Rectal smooth muscle tissue (tissue), 1 donor: ENCODE measurements around the gene ITGB1.
"Not testable (repeated sequence)": the region's sequence is repeated elsewhere in the genome, so short reads cannot be mapped to it uniquely, and the experiment has no call there.

ENCODE experiments used
- H3K27ac ChIP-seq: one replicate; pipeline ENCODE4 v1.7.0; 2013; ENCODE audit warnings: low read depth, low read length, inconsistent platforms
- H3K27me3 ChIP-seq: one replicate; pipeline ENCODE4 v1.7.0; 2013; ENCODE audit warnings: low read length; ENCODE audit not compliant: control insufficient read depth, insufficient read depth
- H3K36me3 ChIP-seq: one replicate; pipeline ENCODE4 v1.7.0; 2013; ENCODE audit warnings: low read length; ENCODE audit not compliant: control insufficient read depth, insufficient read depth
- H3K4me1 ChIP-seq: one replicate; pipeline ENCODE4 v1.7.0; 2013; ENCODE audit warnings: low read length; ENCODE audit not compliant: control insufficient read depth, insufficient read depth
- H3K4me3 ChIP-seq: one replicate; pipeline ENCODE4 v1.7.0; 2013; ENCODE audit warnings: low read length
- H3K9ac ChIP-seq: one replicate; pipeline ENCODE4 v1.7.0; 2013; ENCODE audit warnings: low read length

Gene ITGB1

GRCh38 chr10:32958085-32959005 is at the start of gene ITGB1:
Gene ITGB1 (minus strand): TSS chr10:32958230. CDS start chr10:32935558, 22,672 bp downstream.
- Histone ChIP-seq H3K27me3 (no peaks in the 10 kb centered on the region), H3K27ac (peak within 1 kb of the TSS; percentile 99), H3K36me3 (no peaks in the 10 kb centered on the region), H3K4me1 (peaks cover 24% of the 10 kb centered on the region), H3K9ac (peak within 1 kb of the TSS; percentile 99), H3K4me3 (peak within 1 kb of the TSS; percentile 96)

DNA sequence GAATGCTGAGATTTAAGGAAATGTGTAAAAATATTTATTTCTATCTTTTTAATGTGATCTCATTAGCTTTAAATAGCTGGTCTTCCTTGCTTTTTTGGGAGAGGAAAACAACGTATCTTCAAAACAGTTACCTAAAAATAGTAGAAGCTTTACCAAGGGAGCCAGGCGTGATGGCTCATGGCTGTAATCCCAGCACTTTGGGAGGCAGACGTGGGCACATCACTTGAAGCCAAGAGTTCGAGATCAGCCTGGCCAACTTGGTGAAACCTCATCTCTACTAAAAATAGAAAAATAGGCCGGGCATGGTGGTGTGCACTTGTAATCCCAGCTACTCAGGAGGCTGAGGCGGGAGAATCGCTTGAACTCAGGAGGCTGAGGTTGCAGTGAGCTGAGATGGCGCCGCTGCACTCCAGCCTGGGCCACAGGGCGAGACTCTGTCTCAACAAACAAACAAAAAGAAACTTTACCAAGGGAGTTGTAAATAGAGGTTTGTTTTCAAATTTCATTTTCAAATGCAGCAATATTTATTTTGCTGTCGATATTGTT is 48.4 kb upstream of the ITGB1 start:
- Histone ChIP-seq H3K4me1 (peaks cover 10% of the 10 kb centered on the region), H3K36me3 (no peaks in the 10 kb centered on the region), H3K4me3 (no peak overlapping the region), H3K9ac (no peak overlapping the region), H3K27me3 (no peaks in the 10 kb centered on the region), H3K27ac (peak overlapping the region; percentile 97)

DNA sequence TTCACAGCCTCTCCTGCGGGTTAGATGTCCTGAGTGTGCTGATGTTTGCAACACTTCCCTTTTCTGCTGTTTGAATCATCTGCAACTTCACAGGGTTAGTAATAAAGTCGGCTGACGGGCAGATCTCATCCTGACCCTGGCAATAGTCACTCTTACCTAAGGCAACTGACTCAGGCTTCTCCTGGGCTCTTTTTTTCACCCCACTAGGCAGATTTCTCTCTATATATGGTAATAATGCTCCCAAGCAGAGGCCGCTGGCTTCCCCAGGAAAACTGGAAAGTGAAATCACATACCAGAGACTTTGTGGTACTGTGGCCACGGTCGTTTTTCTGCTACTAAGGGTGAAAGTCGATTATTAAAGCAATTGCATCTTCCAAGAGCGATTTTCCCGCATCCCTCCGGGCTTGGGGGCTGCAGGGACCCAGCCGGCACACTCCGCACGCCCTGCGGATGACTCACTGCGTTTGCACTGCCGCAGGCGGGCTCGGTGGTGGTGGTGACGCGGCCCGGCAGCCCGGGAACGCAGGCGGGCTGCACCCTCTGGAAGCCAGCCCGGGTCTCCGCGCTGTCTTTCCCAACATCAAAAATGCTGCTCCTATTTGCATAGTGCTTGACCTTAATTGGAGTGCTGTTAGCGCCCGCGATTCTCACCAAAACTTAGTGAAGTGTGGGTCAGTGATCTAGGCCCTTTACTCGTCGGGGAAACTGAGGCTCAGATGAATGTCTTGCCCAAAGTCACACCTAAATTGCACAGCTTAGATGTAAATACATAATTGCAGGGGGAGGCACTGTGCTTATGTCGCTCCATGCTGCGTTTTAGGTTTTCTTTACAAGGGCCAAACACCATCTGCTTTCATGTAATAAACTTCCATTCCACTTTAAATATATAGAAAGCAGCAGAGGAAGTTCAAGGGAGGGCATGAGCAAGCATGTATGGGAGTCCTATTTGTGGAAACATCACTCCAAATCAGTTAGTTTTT is 47.6 kb upstream of the ITGB1 start:
- Histone ChIP-seq H3K27me3 (no peaks in the 10 kb centered on the region), H3K27ac (peak overlapping the region; percentile 97), H3K9ac (peak overlapping the region; percentile 24), H3K36me3 (no peaks in the 10 kb centered on the region), H3K4me1 (peaks cover 10% of the 10 kb centered on the region), H3K4me3 (peak overlapping the region; percentile 67)

GRCh38 chr10:33001908-33002492 is 44.0 kb upstream of the ITGB1 start:
- H3K9ac ChIP-seq, result no peak overlapping the region
- H3K36me3 ChIP-seq, result no peaks in the 10 kb centered on the region
- H3K27me3 ChIP-seq, result no peaks in the 10 kb centered on the region
- H3K4me1 ChIP-seq, result peaks cover 8% of the 10 kb centered on the region
- no peak overlapping the region for H3K27ac ChIP-seq
- no peak overlapping the region for H3K4me3 ChIP-seq

DNA sequence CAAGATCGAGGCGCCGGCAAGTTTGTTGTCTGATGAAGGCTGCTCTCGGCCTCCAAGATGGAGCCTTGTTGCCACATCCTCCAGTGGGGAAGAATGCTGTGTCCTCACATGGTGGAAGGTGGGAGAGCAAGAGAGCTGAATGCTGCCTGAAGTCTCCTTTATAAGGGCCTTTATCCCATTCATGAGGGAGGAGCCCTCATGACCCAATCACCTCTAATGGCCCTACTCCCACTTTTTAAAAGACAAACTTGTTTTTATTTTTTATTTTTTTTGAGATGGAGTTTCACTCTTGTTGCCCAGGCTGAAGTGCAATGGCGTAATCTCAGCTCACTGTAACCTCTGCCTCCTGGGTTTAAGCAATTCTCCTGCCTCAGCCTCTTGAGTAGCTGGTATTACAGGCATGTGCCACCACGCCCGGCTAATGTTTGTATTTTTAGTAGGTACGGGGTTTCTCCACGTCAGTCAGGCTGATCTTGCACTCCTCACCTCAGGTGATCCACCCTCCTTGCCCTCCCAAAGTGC is 40.1 kb upstream of the ITGB1 start:
- not testable (repeated sequence) for H3K4me1 ChIP-seq, H3K27ac ChIP-seq, H3K4me3 ChIP-seq, H3K9ac ChIP-seq, H3K27me3 ChIP-seq, H3K36me3 ChIP-seq

DNA sequence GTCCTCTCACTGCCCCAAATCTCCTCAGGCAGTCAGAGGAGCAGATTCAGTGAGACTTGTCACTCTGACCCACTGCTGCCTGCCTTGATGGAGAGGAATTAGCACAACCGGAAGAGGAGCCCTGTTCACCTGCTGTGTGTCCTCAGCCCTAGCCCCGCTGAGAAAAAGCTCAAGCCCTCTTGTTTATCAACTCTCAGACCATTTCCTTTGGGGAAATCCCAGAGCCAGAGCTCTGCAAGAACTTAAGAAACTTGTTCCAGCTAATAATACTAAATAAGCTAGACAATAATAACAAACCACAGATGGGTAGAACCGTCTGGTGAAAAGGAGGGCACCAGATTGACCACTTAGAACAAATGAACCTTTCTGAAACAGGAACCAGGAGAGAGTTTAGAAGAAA is 37.7 kb upstream of the ITGB1 start:
- Histone ChIP-seq H3K27me3 (no peaks in the 10 kb centered on the region), H3K36me3 (no peaks in the 10 kb centered on the region), H3K4me1 (no peaks in the 10 kb centered on the region), H3K27ac (no peak overlapping the region), H3K9ac (no peak overlapping the region), H3K4me3 (no peak overlapping the region)

GRCh38 chr10:32995066-32995622 is 37.1 kb upstream of the ITGB1 start:
- H3K27ac ChIP-seq, result no peak overlapping the region
- H3K4me1 ChIP-seq, result no peaks in the 10 kb centered on the region
- no peak overlapping the region for H3K9ac ChIP-seq
- H3K27me3 ChIP-seq, result no peaks in the 10 kb centered on the region
- H3K36me3 ChIP-seq, result no peaks in the 10 kb centered on the region
- H3K4me3 ChIP-seq, result no peak overlapping the region

DNA sequence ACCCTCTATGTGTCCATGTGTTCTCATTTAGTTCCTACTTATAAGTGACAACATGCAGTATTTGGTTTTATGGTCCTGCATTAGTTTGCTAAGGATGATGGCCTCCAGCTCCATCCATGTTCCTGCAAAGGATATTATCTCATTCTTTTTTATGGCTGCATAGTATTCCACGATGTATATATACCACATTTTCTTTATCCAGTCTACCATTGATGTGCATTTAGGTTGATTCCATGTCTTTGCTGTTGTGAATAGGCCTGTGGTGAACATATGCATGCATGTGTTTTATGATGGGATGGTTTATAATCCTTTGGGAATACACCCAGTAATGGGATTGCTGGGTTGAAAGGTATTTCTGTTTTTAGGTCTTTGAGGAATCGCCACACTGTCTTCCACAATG is 36.6 kb upstream of the ITGB1 start:
- H3K27me3 ChIP-seq, H3K4me1 ChIP-seq, H3K9ac ChIP-seq, H3K36me3 ChIP-seq, H3K4me3 ChIP-seq, H3K27ac ChIP-seq: not testable (repeated sequence)

DNA sequence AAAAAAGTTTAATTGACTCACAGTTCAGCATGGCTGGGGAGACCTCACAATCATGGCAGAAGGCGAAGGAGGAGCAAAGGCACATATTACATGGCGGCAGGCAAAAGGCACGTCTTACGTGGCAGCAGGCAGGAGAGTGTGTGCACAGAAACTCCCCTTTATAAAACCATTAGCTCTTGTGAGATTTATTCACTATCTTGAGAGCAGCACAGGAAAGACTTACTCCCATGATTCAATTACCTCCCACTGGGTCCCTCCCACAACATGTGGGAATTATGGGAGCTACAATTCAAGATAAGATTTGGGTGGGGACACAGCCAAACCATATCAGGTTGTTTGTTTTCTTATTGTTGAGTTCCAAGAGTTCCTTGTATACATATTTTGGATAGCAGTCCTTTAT is 34.3 kb upstream of the ITGB1 start:
- H3K4me1 ChIP-seq, H3K27me3 ChIP-seq, H3K9ac ChIP-seq, H3K36me3 ChIP-seq, H3K27ac ChIP-seq, H3K4me3 ChIP-seq: not testable (repeated sequence)

DNA sequence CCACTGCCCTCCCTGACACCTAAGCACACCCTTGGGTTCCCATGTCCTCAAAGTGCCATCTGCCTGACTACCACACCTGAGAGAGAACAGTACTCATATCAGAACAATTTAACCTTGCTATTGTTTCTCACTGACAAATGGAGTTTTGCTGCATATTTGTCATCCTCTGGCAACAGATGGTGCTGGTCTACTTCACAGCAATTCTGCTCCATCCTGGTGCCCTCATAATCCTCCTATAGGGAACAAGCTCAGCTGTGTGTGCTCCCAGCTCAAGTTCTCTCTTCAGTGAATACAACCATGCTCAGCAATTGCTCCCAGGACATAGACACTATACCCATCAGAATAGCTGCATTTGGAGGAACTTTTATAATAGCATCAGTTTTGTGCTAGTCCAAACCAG is 32.8 kb upstream of the ITGB1 start:
- Histone ChIP-seq H3K27me3 (no peaks in the 10 kb centered on the region), H3K4me3 (no peak overlapping the region), H3K4me1 (no peaks in the 10 kb centered on the region), H3K27ac (no peak overlapping the region), H3K9ac (no peak overlapping the region), H3K36me3 (no peaks in the 10 kb centered on the region)

- Histone ChIP-seq H3K27me3 (no peaks in the 10 kb centered on the region), H3K4me3 (no peak overlapping the region), H3K36me3 (no peaks in the 10 kb centered on the region), H3K9ac (no peak overlapping the region), H3K27ac (no peak overlapping the region), H3K4me1 (no peaks in the 10 kb centered on the region)
Observed at GRCh38 chr10:32988604-32989003, 30.6 kb upstream of the ITGB1 start.
